Mesenteric fat pad (tissue), 1 donor: Measurements from ENCODE around the gene SMO. TPM values are rescaled to one million over a fixed set of nuclear protein-coding genes. Genes with fewer than 3 reads are reported as not detected.
"Not testable (repeated sequence)": the region's sequence is repeated elsewhere in the genome, so short reads cannot be mapped to it uniquely, and the experiment has no call there.

Source experiments
- DNase-seq: peaks from one replicate; pipeline ENCODE4 v3.0.0-alpha.2; 2020; ENCODE audit warnings: low spot score
- total RNA-seq: library from RNA; stranded (reverse); fragmentation: NEBNext Ultra II Directional; extraction: Animal tissue kit (Norgen Biotek cat#: 25700); gene quantifications from one replicate; pipeline ENCODE4 v1.2.1, GENCODE V29; 2021
- donor health status: DM: yes; HTN: yes; CAD: no.

Gene SMO
- total RNA-seq, 1 donor from 2014 or later: 6.9 TPM

GRCh38 chr7:129231666-129232065, 43.2 kb downstream of the SMO start:
- DNase-seq: no peak

- no peak for DNase-seq
These were observed 50.1 kb downstream of the SMO start for GRCh38 chr7:129238546-129238945.

- DNase-seq: no peak
These were observed 51.8 kb downstream of the SMO start for GRCh38 chr7:129240119-129240820.

GRCh38 chr7:129244220-129244619, 55.8 kb downstream of the SMO start:
- DNase-seq: no peak

- DNase-seq: no peak
These were observed 57.1 kb downstream of the SMO start for GRCh38 chr7:129245533-129245932.

- no peak for DNase-seq
These were observed 58.7 kb downstream of the SMO start for GRCh38 chr7:129247087-129247486.

GRCh38 chr7:129252128-129252527, 63.7 kb downstream of the SMO start:
- DNase-seq: no peak

- not testable (repeated sequence) for DNase-seq
These were observed 64.2 kb downstream of the SMO start for GRCh38 chr7:129252603-129253002.

GRCh38 chr7:129255800-129256199, 67.4 kb downstream of the SMO start:
- DNase-seq: no peak

- DNase-seq: no peak
These were observed 67.8 kb downstream of the SMO start for GRCh38 chr7:129256221-129256620.

GRCh38 chr7:129257168-129257567, 68.7 kb downstream of the SMO start:
- no peak for DNase-seq

- no peak for DNase-seq
These were observed 70.4 kb downstream of the SMO start for GRCh38 chr7:129258649-129259389.

GRCh38 chr7:129262324-129262723, 73.9 kb downstream of the SMO start:
- no peak for DNase-seq

Other genes starting within 250 kb of the SMO start
- gene TNPO3, start 133.5 kb upstream of the SMO start, total RNA-seq: 34.7 TPM
- 9.7 TPM for gene TSPAN33, start 43.9 kb upstream of the SMO start, total RNA-seq
- 13.6 TPM for gene AHCYL2, start 36.4 kb downstream of the SMO start, total RNA-seq
- gene STRIP2, start 245.8 kb downstream of the SMO start, total RNA-seq: 0.19 TPM